Small intestine (tissue), 7 donors: ENCODE data around the gene SRSF9. TPM values are rescaled to one million over a fixed set of nuclear protein-coding genes. Genes with fewer than 3 reads are reported as not detected.

Experiments
- DNase-seq, 2 donors: peaks; one replicate each; pipeline versions ENCODE4 v3.0.0 to v3.0.0-alpha.2; 2013
- FAIRE-seq: peaks from 2 replicates; lab custom pipeline; 2012; peaks lifted over from hg19 to GRCh38; lab: Jason Lieb, UNC
- H3K27ac ChIP-seq, 3 donors: one replicate each; pipeline ENCODE4 v1.5.1; 2013; ENCODE audit warnings: low read length in 2 of 3, mild to moderate bottlenecking in 2 of 3, control low read depth in 1 of 3, inconsistent platforms in 1 of 3, low read depth in 1 of 3, moderate library complexity in 1 of 3
- H3K27me3 ChIP-seq, 3 donors: one replicate each; pipeline ENCODE4 v1.6.1; 2013; ENCODE audit warnings: low read length in 3 of 3, inconsistent platforms in 1 of 3; ENCODE audit not compliant: control insufficient read depth in 3 of 3, insufficient read depth in 3 of 3
- H3K36me3 ChIP-seq, 3 donors: one replicate each; pipeline ENCODE4 v1.6.1; 2013; ENCODE audit warnings: low read length in 3 of 3, inconsistent platforms in 1 of 3, low read depth in 1 of 3, mild to moderate bottlenecking in 1 of 3, moderate library complexity in 1 of 3; ENCODE audit not compliant: control insufficient read depth in 3 of 3, insufficient read depth in 2 of 3
- H3K4me1 ChIP-seq, 3 donors: one replicate each; pipeline ENCODE4 v1.6.1; 2013; ENCODE audit warnings: low read length in 2 of 3, inconsistent platforms in 1 of 3, low read depth in 1 of 3, mild to moderate bottlenecking in 1 of 3, moderate library complexity in 1 of 3; ENCODE audit not compliant: control insufficient read depth in 3 of 3, insufficient read depth in 2 of 3
- H3K4me3 ChIP-seq, 3 donors: one replicate each; pipeline ENCODE4 v1.5.1; 2013; ENCODE audit warnings: low read length in 3 of 3, control low read depth in 1 of 3, inconsistent platforms in 1 of 3, low read depth in 1 of 3, mild to moderate bottlenecking in 1 of 3, moderate library complexity in 1 of 3
- H3K9me3 ChIP-seq, 2 donors: one replicate each; pipeline ENCODE4 v1.6.1; 2013; ENCODE audit warnings: low read depth in 1 of 2, low read length in 1 of 2; ENCODE audit not compliant: control insufficient read depth in 2 of 2, insufficient read depth in 1 of 2
- WGBS, 3 donors: extraction: QIAGEN DNeasy Blood & Tissue Kit; methylation state at CpG; one replicate each; pipeline ENCODE4 v1.1.7; 2013; 5-methylcytosine and 5-hydroxymethylcytosine counted together
- polyA plus RNA-seq, 4 donors: library from polyadenylated mRNA; stranded (reverse) in 3 of 4; unstranded in 1 of 4; fragments of 200-250 nt in 3 of 4; fragments of 120-200 nt in 1 of 4; gene quantifications; one replicate each; pipeline versions ENCODE4 v1.2.1 to v1.2.3, GENCODE V29; 2013
- donor health status: healthy with polysubstance abuse.
- donor health status: control.
- donor health status: control.
- donor health status: Bipolar disorder and iron deficiency.
- donor health status: healthy.

The SRSF9 gene
- polyA plus RNA-seq, 4 donors: 96.6 to 139 (median 123) TPM

GRCh38 chr12:120422892-120423456, 46.6 kb downstream of the SRSF9 start:
- H3K4me1 ChIP-seq: no peaks in the 10 kb centered on the region

GRCh38 chr12:120421701-120422100, 47.8 kb downstream of the SRSF9 start:
- DNase-seq: no peak

More at GRCh38 chr12:120422892-120423456, 46.6 kb downstream of the SRSF9 start:
- FAIRE-seq (no peak), DNase-seq (no peak)
- H3K36me3 ChIP-seq: no peaks in the 10 kb centered on the region
- no peaks in the 10 kb centered on the region for H3K9me3 ChIP-seq
- H3K4me3 ChIP-seq: no peak overlapping the region
- no peak overlapping the region for H3K27ac ChIP-seq
- H3K27me3 ChIP-seq: no peaks in the 10 kb centered on the region
- WGBS, 3 donors: 48 to 74% (median 63%) methylated on average over 6 to 7 of the region's 7 CpGs

GRCh38 chr12:120417917-120418580, 51.5 kb downstream of the SRSF9 start:
- no peaks in the 10 kb centered on the region for H3K9me3 ChIP-seq
- no peak overlapping the region for H3K4me3 ChIP-seq
- H3K4me1 ChIP-seq: peaks cover 0 to 12% (median 0%) of the 10 kb centered on the region in 3 donors
- H3K27me3 ChIP-seq: no peaks in the 10 kb centered on the region
- no peak overlapping the region for H3K27ac ChIP-seq
- WGBS, 3 donors: 89 to 90% (median 89%) methylated on average over 4 of the region's 4 CpGs
- DNase-seq (no peak), FAIRE-seq (no peak)
- no peaks in the 10 kb centered on the region for H3K36me3 ChIP-seq

More at GRCh38 chr12:120421701-120422100, 47.8 kb downstream of the SRSF9 start:
- no peak for FAIRE-seq
- H3K4me1 ChIP-seq: no peaks in the 10 kb centered on the region
- WGBS, 3 donors: 83 to 90% (median 89%) methylated on average over 4 of the region's 4 CpGs
- no peaks in the 10 kb centered on the region for H3K9me3 ChIP-seq
- no peaks in the 10 kb centered on the region for H3K27me3 ChIP-seq
- H3K36me3 ChIP-seq: no peaks in the 10 kb centered on the region
- H3K27ac ChIP-seq: no peak overlapping the region
- no peak overlapping the region for H3K4me3 ChIP-seq

- FAIRE-seq: no peak
- Histone ChIP-seq H3K27ac (no peak overlapping the region), H3K9me3 (no peaks in the 10 kb centered on the region), H3K4me3 (no peak overlapping the region), H3K36me3 (no peaks in the 10 kb centered on the region), H3K27me3 (no peaks in the 10 kb centered on the region), H3K4me1 (peaks cover 0 to 12% (median 0%) of the 10 kb centered on the region in 3 donors)
- WGBS, 3 donors: 74 to 79% (median 76%) methylated on average over 7 of the region's 7 CpGs
- no peak for DNase-seq
These were observed 52.9 kb downstream of the SRSF9 start for GRCh38 chr12:120416490-120417216.

GRCh38 chr12:120413901-120414695, 55.5 kb downstream of the SRSF9 start:
- DNase-seq (peak; percentile 60 to 71), FAIRE-seq (no peak)
- Histone ChIP-seq H3K4me3 (no peak overlapping the region), H3K27me3 (no peaks in the 10 kb centered on the region), H3K4me1 (peaks cover 0 to 12% (median 0%) of the 10 kb centered on the region in 3 donors), H3K36me3 (no peaks in the 10 kb centered on the region), H3K9me3 (no peaks in the 10 kb centered on the region), H3K27ac (peak overlapping the region in 2 of 3 donors; percentile 27 to 29)
- WGBS, 3 donors: 17 to 42% (median 26%) methylated on average over 13 of the region's 13 CpGs

- 83 to 87% (median 86%) methylated on average over 7 of the region's 7 CpGs for WGBS, 3 donors
- Histone ChIP-seq H3K36me3 (no peaks in the 10 kb centered on the region), H3K9me3 (no peaks in the 10 kb centered on the region), H3K4me1 (peaks cover 0 to 12% (median 0%) of the 10 kb centered on the region in 3 donors), H3K27ac (no peak overlapping the region), H3K27me3 (no peaks in the 10 kb centered on the region), H3K4me3 (no peak overlapping the region)
- FAIRE-seq (no peak), DNase-seq (no peak)
These were observed 57.1 kb downstream of the SRSF9 start for GRCh38 chr12:120412421-120412820.
